Large intestine (tissue), 12 donors: ENCODE measurements around the gene OR9I1. TPM values are rescaled to one million over a fixed set of nuclear protein-coding genes. Genes with fewer than 3 reads are reported as not detected.

Experiments
- DNase-seq, 2 donors: peaks; one replicate each; pipeline versions ENCODE4 v3.0.0 to v3.0.0-alpha.2; 2013
- H3K27ac ChIP-seq: one replicate; pipeline ENCODE4 v1.5.1; 2013; ENCODE audit warnings: low read length
- H3K27me3 ChIP-seq: 2 replicates; pipeline ENCODE4 v1.6.1; 2013; ENCODE audit warnings: low read length; ENCODE audit not compliant: control insufficient read depth, insufficient read depth
- H3K36me3 ChIP-seq: 2 replicates; pipeline ENCODE4 v1.6.1; 2013; ENCODE audit warnings: low read length; ENCODE audit not compliant: control insufficient read depth, insufficient read depth
- H3K4me1 ChIP-seq: one replicate; pipeline ENCODE4 v1.6.1; 2013; ENCODE audit warnings: low read length; ENCODE audit not compliant: control insufficient read depth, insufficient read depth
- H3K4me3 ChIP-seq: one replicate; pipeline ENCODE4 v1.5.1; 2013; ENCODE audit warnings: low read length
- H3K9me3 ChIP-seq: one replicate; pipeline ENCODE4 v1.6.1; 2013; ENCODE audit warnings: mild to moderate bottlenecking, low read depth, low read length, moderate library complexity; ENCODE audit not compliant: control insufficient read depth
- WGBS: methylation state at CpG from one replicate; pipeline ENCODE4 v1.1.5; 2013; ENCODE audit warnings: low lambda C conversion rate; ENCODE audit not compliant: insufficient coverage; 5-methylcytosine and 5-hydroxymethylcytosine counted together
- long read RNA-seq, 11 donors: transcript quantifications; one replicate each; lab custom pipeline, GENCODE V29; 2026
- polyA plus RNA-seq: library from polyadenylated mRNA; unstranded; fragments of 120-200 nt; gene quantifications from one replicate; pipeline ENCODE4 v1.2.1, GENCODE V29; 2013

Gene OR9I1
- not detected for polyA plus RNA-seq
- long read RNA-seq, donor 1, result 0 reads
- long read RNA-seq, donor 2, result 0 reads
- long read RNA-seq, donor 3, result 0 reads
- long read RNA-seq, donor 4, result 0 reads
- long read RNA-seq, donor 5, result 0 reads
- long read RNA-seq, donor 6, result 0 reads
- long read RNA-seq, donor 7, result 0 reads
- long read RNA-seq, donor 8, result 0 reads
- long read RNA-seq, donor 9, result 0 reads
- long read RNA-seq, donor 10, result 0 reads
- long read RNA-seq, donor 11, result 0 reads

- Histone ChIP-seq H3K4me1 (no peaks in the 10 kb centered on the region), H3K36me3 (no peaks in the 10 kb centered on the region), H3K27me3 (no peaks in the 10 kb centered on the region), H3K9me3 (no peaks in the 10 kb centered on the region), H3K27ac (no peak within 1 kb of the TSS), H3K4me3 (no peak within 1 kb of the TSS)
- WGBS, result 86% methylated on average over 1 of the region's 4 CpGs
- no peak for DNase-seq
These were observed at the start of gene OR9I1 for GRCh38 chr11:58125469-58125868. Gene OR9I1, minus strand, starts transcription at chr11:58125530. Its CDS starts 6,086 bp downstream, at chr11:58119444.

- Histone ChIP-seq H3K27me3 (no peaks in the 10 kb centered on the region), H3K27ac (peak overlapping the region; percentile 80), H3K4me1 (peaks cover 24% of the 10 kb centered on the region), H3K4me3 (no peak overlapping the region), H3K36me3 (no peaks in the 10 kb centered on the region), H3K9me3 (no peaks in the 10 kb centered on the region)
- DNase-seq, result peak; percentile 78 to 91
- 18% methylated on average over 3 of the region's 7 CpGs for WGBS
These were observed 40.3 kb upstream of the OR9I1 start for GRCh38 chr11:58165504-58166106.

- H3K4me1 ChIP-seq, result peaks cover 24% of the 10 kb centered on the region
- H3K27me3 ChIP-seq, result no peaks in the 10 kb centered on the region
- H3K27ac ChIP-seq, result peak overlapping the region; percentile 80
- no peak overlapping the region for H3K4me3 ChIP-seq
- no peaks in the 10 kb centered on the region for H3K9me3 ChIP-seq
- no peak for DNase-seq
- H3K36me3 ChIP-seq, result no peaks in the 10 kb centered on the region
- WGBS, result no CpG with 5 or more reads among the region's 1 CpG
These were observed 39.7 kb upstream of the OR9I1 start for GRCh38 chr11:58164990-58165389.

- no CpG with 5 or more reads among the region's 4 CpGs for WGBS
- DNase-seq, result peak in 1 of 2 donors; percentile 50
- H3K36me3 ChIP-seq, result no peaks in the 10 kb centered on the region
- H3K4me1 ChIP-seq, result peaks cover 24% of the 10 kb centered on the region
- H3K27ac ChIP-seq, result peak overlapping the region; percentile 80
- H3K27me3 ChIP-seq, result no peaks in the 10 kb centered on the region
- no peak overlapping the region for H3K4me3 ChIP-seq
- no peaks in the 10 kb centered on the region for H3K9me3 ChIP-seq
These were observed 39.1 kb upstream of the OR9I1 start for GRCh38 chr11:58164389-58164788.

DNA sequence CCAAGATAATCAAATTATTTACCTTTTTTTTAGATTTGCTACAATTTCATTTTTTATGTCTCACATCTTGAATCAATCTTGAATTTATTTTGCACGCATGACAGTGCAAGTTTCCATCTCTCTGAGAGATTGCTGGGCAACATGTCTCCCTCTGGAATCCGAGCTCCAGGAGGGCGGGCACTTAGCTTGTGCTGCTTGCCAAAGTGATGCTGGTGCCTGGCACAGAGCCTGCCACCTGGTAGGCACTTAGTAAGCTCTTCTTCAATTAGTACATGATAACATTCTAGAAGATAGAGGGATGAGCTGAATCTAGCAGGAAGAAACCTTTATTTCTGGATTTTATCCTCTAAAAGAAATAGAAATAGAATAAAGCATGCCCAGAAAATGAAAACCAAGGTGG lies 27.5 kb upstream of the OR9I1 start:
- H3K9me3 ChIP-seq, result no peaks in the 10 kb centered on the region
- DNase-seq, result no peak
- H3K27ac ChIP-seq, result no peak overlapping the region
- H3K36me3 ChIP-seq, result no peaks in the 10 kb centered on the region
- H3K27me3 ChIP-seq, result no peaks in the 10 kb centered on the region
- no peaks in the 10 kb centered on the region for H3K4me1 ChIP-seq
- no peak overlapping the region for H3K4me3 ChIP-seq
- WGBS, result no CpG with 5 or more reads among the region's 3 CpGs

- Histone ChIP-seq H3K27me3 (no peaks in the 10 kb centered on the region), H3K4me1 (no peaks in the 10 kb centered on the region), H3K27ac (no peak overlapping the region), H3K9me3 (no peaks in the 10 kb centered on the region), H3K36me3 (no peaks in the 10 kb centered on the region), H3K4me3 (no peak overlapping the region)
- no peak for DNase-seq
- no CpG with 5 or more reads among the region's 1 CpG for WGBS
These were observed 17.4 kb upstream of the OR9I1 start for GRCh38 chr11:58142761-58143160.

GRCh38 chr11:58135171-58135570 lies 9.8 kb upstream of the OR9I1 start:
- H3K36me3 ChIP-seq, result no peaks in the 10 kb centered on the region
- WGBS, result no CpG with 5 or more reads among the region's 1 CpG

DNA sequence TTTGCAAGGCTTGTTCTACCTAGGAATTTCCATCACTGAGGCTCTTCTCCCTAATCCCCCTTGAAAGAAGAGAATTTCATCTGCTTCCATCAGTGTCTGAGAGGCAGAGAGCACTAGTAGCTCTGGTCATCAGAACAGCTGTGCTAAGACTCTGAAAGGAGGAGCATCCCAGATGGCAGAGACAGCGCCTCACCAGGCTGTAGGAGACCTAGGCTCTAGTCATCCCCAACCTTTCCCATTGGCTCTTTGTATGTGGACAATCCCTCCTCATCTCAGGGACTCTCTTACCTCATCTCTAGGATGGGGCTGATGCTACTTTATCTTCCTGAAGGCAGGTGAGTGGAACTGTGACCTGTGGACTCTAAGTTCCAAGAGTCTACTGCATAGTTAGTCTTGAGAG lies 8.8 kb upstream of the OR9I1 start:
- H3K4me1 ChIP-seq, result peaks cover 3% of the 10 kb centered on the region
- no peak overlapping the region for H3K4me3 ChIP-seq
- H3K36me3 ChIP-seq, result no peaks in the 10 kb centered on the region
- no CpG with 5 or more reads among the region's 1 CpG for WGBS
- H3K27ac ChIP-seq, result no peak overlapping the region
- H3K27me3 ChIP-seq, result no peaks in the 10 kb centered on the region
- peak; percentile 16 to 59 for DNase-seq
- no peaks in the 10 kb centered on the region for H3K9me3 ChIP-seq

More at GRCh38 chr11:58135171-58135570, 9.8 kb upstream of the OR9I1 start:
- Histone ChIP-seq H3K9me3 (no peaks in the 10 kb centered on the region), H3K4me1 (peaks cover 3% of the 10 kb centered on the region), H3K27ac (no peak overlapping the region), H3K27me3 (no peaks in the 10 kb centered on the region), H3K4me3 (no peak overlapping the region)
- no peak for DNase-seq

GRCh38 chr11:58133309-58134076 lies 8.2 kb upstream of the OR9I1 start:
- DNase-seq, result peak; percentile 48 to 83
- Histone ChIP-seq H3K27me3 (no peaks in the 10 kb centered on the region), H3K4me3 (no peak overlapping the region), H3K36me3 (no peaks in the 10 kb centered on the region), H3K27ac (peak overlapping the region; percentile 56), H3K4me1 (peaks cover 3% of the 10 kb centered on the region), H3K9me3 (no peaks in the 10 kb centered on the region)
- WGBS, result 21% methylated on average over 2 of the region's 7 CpGs

DNA sequence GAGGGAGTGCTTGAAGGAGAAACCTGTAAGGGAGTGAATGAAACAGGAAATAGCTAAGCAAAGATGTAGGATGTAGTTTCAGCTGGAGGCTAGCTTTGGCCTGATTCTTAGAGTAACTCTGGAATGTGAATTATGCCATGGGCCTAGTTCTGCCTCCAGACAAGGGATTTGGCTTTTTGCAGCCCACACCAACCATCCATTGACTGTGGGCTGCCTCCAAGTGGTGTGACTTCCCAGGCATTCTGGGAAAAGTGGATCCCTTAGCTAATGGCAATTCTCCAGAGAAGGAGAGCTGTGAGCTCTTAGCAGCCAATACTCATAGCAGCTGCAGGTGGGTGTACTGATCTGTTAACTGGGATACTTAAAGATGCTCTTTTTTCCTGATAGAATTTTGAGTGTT lies 2.0 kb upstream of the OR9I1 start:
- no peak overlapping the region for H3K27ac ChIP-seq
- no peaks in the 10 kb centered on the region for H3K36me3 ChIP-seq
- no peaks in the 10 kb centered on the region for H3K9me3 ChIP-seq
- DNase-seq, result no peak
- H3K27me3 ChIP-seq, result no peaks in the 10 kb centered on the region
- H3K4me1 ChIP-seq, result no peaks in the 10 kb centered on the region
- no peak overlapping the region for H3K4me3 ChIP-seq
